Right cardiac atrium (tissue), 5 donors: Measurements from ENCODE around the gene SLC49A3. TPM values are rescaled to one million over a fixed set of nuclear protein-coding genes. Genes with fewer than 3 reads are reported as not detected.
A peak's percentile ranks its signal among the peaks of the same experiment; 100 is the strongest.
"Not testable (repeated sequence)": the region's sequence is repeated elsewhere in the genome, so short reads cannot be mapped to it uniquely, and the experiment has no call there.

Source experiments
- ATAC-seq, 2 donors: fragments of 200-7000 bp; cut with Tn5 transposase; one replicate each; pipeline versions ENCODE4 v1.8.0 to v1.9.1; 2020; ENCODE audit warnings: moderate library complexity in 2 of 2, mild to moderate bottlenecking in 1 of 2
- DNase-seq, 3 donors: peaks; one replicate each; pipeline ENCODE4 v3.0.0-alpha.2; 2020
- H3K27ac ChIP-seq: one replicate; pipeline ENCODE4 v1.5.1; 2013; ENCODE audit warnings: mild to moderate bottlenecking, low read length, control low read depth, moderate library complexity
- H3K27me3 ChIP-seq: one replicate; pipeline ENCODE4 v1.6.1; 2013; ENCODE audit not compliant: control insufficient read depth, insufficient read depth
- H3K4me1 ChIP-seq: one replicate; pipeline ENCODE4 v1.6.1; 2013; ENCODE audit warnings: low read length; ENCODE audit not compliant: control insufficient read depth, insufficient read depth
- H3K4me3 ChIP-seq: one replicate; pipeline ENCODE4 v1.5.1; 2013; ENCODE audit warnings: low read length, control low read depth
- H3K9me3 ChIP-seq: one replicate; pipeline ENCODE4 v1.6.1; 2013; ENCODE audit warnings: low read length; ENCODE audit not compliant: control insufficient read depth
- WGBS: extraction: QIAGEN DNeasy Blood & Tissue Kit; methylation state at CpG from one replicate; pipeline ENCODE4 v1.1.7; 2013; 5-methylcytosine and 5-hydroxymethylcytosine counted together
- intact Hi-C, 4 donors: fragments of 100-400 bp; cut with DNase I; formaldehyde crosslinking; loops; one replicate each; pipeline versions ENCODE4 v1.11.0 to v1.14.0; 2022 to 2023
- polyA plus RNA-seq: library from polyadenylated mRNA; stranded (reverse); fragments of 200-250 nt; gene quantifications from one replicate; pipeline ENCODE4 v1.2.3, GENCODE V29; 2013
- total RNA-seq, 4 donors: library from RNA; stranded (reverse); fragmentation: NEBNext Ultra II Directional; extraction: Animal tissue kit (Norgen Biotek cat#: 25700); gene quantifications; one replicate each; pipeline ENCODE4 v1.2.1, GENCODE V29; 2021
- donor health status: healthy with polysubstance abuse.
- donor health status: DM: no; HTN: yes; CAD: no.
- donor health status: DM: no; HTN: no; CAD: no.
- donor health status: DM: no; HTN: yes; CAD: no; lungs with severe emphysema.
- donor health status: DM: yes; HTN: yes; CAD: no.

Gene SLC49A3
- total and polyA plus RNA-seq, 5 donors, result 10.6 to 19.5 (median 15.7) TPM

DNA sequence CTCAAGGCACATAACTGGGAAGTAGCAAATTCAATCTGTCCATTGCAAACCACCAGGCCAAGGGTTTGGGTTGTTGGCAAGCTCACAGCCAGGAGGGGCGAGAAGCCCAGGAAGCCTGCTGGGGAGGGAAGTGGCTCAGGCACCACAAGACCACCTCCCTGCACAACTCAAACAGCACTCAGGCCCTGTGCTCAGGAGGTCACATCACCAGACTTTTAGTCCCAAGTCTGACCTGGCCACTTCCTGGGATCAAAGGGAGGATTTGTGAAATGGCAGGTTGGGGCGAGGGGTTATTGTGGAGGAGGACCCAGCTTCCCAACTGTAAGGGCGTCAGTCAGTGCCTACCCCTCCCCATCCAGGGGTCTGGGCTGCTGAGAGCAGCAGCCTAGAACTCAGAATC lies 17.2 kb downstream of the SLC49A3 start:
- Histone ChIP-seq H3K4me1 (peaks cover 5% of the 10 kb centered on the region), H3K9me3 (no peaks in the 10 kb centered on the region), H3K27me3 (no peaks in the 10 kb centered on the region), H3K4me3 (no peak overlapping the region), H3K27ac (no peak overlapping the region)
- 91% methylated on average over 3 of the region's 3 CpGs for whole genome bisulfite sequencing
- intact Hi-C loops, result no loop called here
- DNase-seq (no peak), ATAC-seq (no peak)

DNA sequence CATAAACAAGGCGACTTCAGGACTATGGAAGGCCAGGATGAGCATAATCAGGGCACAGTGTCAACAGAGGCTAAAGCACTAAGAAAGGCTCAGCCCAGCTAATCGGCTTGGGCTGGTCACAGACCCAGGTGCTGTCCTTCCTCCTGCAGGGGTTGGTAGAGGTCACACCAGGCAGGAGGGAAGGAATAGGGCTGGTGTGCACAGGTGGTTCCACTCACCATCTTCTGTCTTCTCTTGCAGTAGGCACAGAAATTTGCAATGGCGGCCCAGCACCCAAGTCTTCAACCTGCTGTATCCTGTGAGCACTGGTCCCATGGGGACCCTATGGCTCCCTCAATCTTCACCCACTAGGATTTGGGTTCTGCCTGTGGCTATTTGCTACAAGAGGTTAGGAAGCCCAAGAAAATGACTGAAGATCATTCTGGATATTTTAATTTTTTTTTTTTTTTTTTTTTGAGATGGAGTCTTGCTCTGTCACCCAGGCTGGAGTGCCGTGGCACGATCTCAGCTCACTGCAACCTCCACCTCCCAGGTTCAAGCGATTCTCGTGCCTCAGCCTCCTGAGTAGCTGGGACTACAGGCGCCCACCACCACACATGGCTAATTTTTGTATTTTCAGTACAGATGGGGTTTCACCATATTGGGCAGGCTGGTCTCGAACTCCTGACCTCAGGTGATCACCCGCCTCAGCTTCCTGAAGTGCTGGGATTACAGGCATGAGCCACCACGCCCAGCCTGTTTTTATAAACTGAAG lies 19.0 kb downstream of the SLC49A3 start:
- H3K27ac ChIP-seq, H3K4me3 ChIP-seq, H3K27me3 ChIP-seq, ATAC-seq, H3K4me1 ChIP-seq, H3K9me3 ChIP-seq, intact Hi-C loops: not testable (repeated sequence)
- DNase-seq, result peak in 2 of 3 donors; percentile 19 to 37
- 94% methylated on average over 11 of the region's 11 CpGs for WGBS

DNA sequence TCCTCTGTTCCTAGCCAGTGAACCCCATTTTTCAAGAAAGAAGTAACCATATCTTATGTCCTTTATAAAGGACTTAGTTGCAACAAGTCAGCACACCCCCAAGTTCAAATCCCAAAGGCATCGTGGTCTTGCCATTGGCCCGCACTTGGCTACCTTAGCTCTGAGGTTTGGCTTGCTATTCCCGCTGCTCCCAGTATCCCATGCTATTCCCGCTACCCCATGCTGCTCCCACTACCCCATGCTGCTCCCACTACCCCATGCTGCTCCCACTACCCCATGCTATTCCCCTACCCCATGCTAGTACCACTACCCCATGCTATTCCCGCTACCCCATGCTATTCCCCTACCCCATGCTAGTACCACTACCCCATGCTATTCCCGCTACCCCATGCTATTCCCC lies 20.7 kb downstream of the SLC49A3 start:
- ATAC-seq, intact Hi-C loops, H3K4me3 ChIP-seq, H3K27me3 ChIP-seq, H3K4me1 ChIP-seq, H3K9me3 ChIP-seq, H3K27ac ChIP-seq: not testable (repeated sequence)
- peak in 2 of 3 donors; percentile 2 to 7 for DNase-seq
- 90% methylated on average over 6 of the region's 6 CpGs for WGBS

GRCh38 chr4:667545-667925 lies 21.4 kb downstream of the SLC49A3 start:
- H3K4me1 ChIP-seq, result no peaks in the 10 kb centered on the region
- ATAC-seq, result no peak
- WGBS, result 59% methylated on average over 10 of the region's 10 CpGs
- no peaks in the 10 kb centered on the region for H3K27me3 ChIP-seq
- DNase-seq, result peak in 2 of 3 donors; percentile 8 to 30
- no peak overlapping the region for H3K4me3 ChIP-seq
- intact Hi-C loops, result no loop called here
- no peaks in the 10 kb centered on the region for H3K9me3 ChIP-seq
- no peak overlapping the region for H3K27ac ChIP-seq

- Histone ChIP-seq H3K4me3 (no peak overlapping the region), H3K9me3 (no peaks in the 10 kb centered on the region), H3K27me3 (no peaks in the 10 kb centered on the region), H3K4me1 (no peaks in the 10 kb centered on the region), H3K27ac (no peak overlapping the region)
- ATAC-seq (no peak), DNase-seq (peak; percentile 14 to 52 (median 41))
- WGBS, result 79% methylated on average over 28 of the region's 28 CpGs
- intact Hi-C loops, result no loop called here
These were observed 22.0 kb downstream of the SLC49A3 start for GRCh38 chr4:666822-667544.

DNA sequence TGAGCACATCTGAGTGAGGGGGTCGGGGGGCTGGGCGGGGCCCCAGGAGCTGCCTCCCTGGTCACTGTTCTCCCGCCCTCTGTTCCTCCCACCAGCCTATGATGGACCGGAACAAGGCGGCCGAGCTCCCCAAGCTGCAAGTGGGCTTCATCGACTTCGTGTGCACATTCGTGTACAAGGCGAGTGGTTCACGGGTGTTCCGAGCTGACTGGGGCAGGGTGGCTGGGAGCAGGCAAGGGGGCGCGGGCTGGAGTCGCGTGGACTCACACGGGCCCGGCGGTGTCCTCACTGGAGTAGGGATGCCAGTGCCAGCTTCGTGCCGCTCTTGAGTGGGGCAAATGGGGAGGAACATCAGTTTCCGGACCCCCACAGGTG lies 22.5 kb downstream of the SLC49A3 start:
- Histone ChIP-seq H3K4me3 (no peak overlapping the region), H3K27me3 (no peaks in the 10 kb centered on the region), H3K27ac (no peak overlapping the region), H3K4me1 (no peaks in the 10 kb centered on the region), H3K9me3 (no peaks in the 10 kb centered on the region)
- ATAC-seq, result peak in 1 of 2 donors; percentile 4
- 79% methylated on average over 22 of the region's 22 CpGs for WGBS
- intact Hi-C loops, result no loop called here
- DNase-seq, result peak; percentile 15 to 59 (median 40)

GRCh38 chr4:665751-666435 lies 23.1 kb downstream of the SLC49A3 start:
- Histone ChIP-seq H3K4me1 (no peaks in the 10 kb centered on the region), H3K4me3 (no peak overlapping the region), H3K27ac (no peak overlapping the region), H3K27me3 (no peaks in the 10 kb centered on the region), H3K9me3 (no peaks in the 10 kb centered on the region)
- ATAC-seq (peak in 1 of 2 donors; percentile 4), DNase-seq (peak; percentile 10 to 60 (median 32))
- intact Hi-C loops, result no loop called here
- 56% methylated on average over 22 of the region's 22 CpGs for WGBS

DNA sequence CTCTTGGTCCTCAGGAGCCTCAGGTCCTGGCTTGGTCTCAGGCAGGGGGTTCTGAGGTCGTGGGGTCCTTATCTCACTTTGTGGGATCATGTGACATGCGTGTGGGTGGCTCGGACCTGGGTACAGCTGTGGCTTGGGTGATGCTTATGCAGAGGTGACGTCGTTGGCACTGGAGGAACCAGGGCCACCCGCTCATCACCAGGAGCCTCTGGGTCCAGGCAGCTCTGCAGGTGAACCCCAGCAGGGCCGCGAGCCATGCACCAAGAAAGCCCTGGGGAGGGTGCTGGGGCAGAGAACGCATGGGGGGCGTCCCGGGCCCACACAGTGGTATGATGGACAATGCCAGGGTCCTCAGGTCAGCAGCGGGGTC lies 23.6 kb downstream of the SLC49A3 start:
- DNase-seq (peak in 2 of 3 donors; percentile 18 to 57), ATAC-seq (no peak)
- no peak overlapping the region for H3K27ac ChIP-seq
- WGBS, result 85% methylated on average over 12 of the region's 12 CpGs
- intact Hi-C loops, result no loop called here
- no peaks in the 10 kb centered on the region for H3K27me3 ChIP-seq
- no peaks in the 10 kb centered on the region for H3K9me3 ChIP-seq
- H3K4me1 ChIP-seq, result no peaks in the 10 kb centered on the region
- no peak overlapping the region for H3K4me3 ChIP-seq

GRCh38 chr4:664713-665231 lies 24.2 kb downstream of the SLC49A3 start:
- no peak overlapping the region for H3K4me3 ChIP-seq

GRCh38 chr4:663438-664428 lies 25.2 kb downstream of the SLC49A3 start:
- DNase-seq (peak; percentile 70 to 90 (median 88)), ATAC-seq (peak; percentile 57 to 62)
- Histone ChIP-seq H3K9me3 (no peaks in the 10 kb centered on the region), H3K4me1 (no peaks in the 10 kb centered on the region), H3K4me3 (peak overlapping the region; percentile 63), H3K27ac (no peak overlapping the region), H3K27me3 (no peaks in the 10 kb centered on the region)
- WGBS, result 2% methylated on average over 80 of the region's 80 CpGs
- intact Hi-C loops, result no loop called here

More at GRCh38 chr4:664713-665231, 24.2 kb downstream of the SLC49A3 start:
- no peak overlapping the region for H3K27ac ChIP-seq
- 97% methylated on average over 24 of the region's 24 CpGs for WGBS
- no peak for ATAC-seq
- H3K27me3 ChIP-seq, result no peaks in the 10 kb centered on the region
- peak; percentile 7 to 52 (median 36) for DNase-seq
- no peaks in the 10 kb centered on the region for H3K4me1 ChIP-seq
- H3K9me3 ChIP-seq, result no peaks in the 10 kb centered on the region
- intact Hi-C loops, result no loop called here
